GM12878 (cell line): ENCODE results near the gene SS18. TPM values are rescaled to one million over a fixed set of nuclear protein-coding genes. Genes with fewer than 3 reads are reported as not detected.
A peak's percentile ranks its signal among the peaks of the same experiment; 100 is the strongest.

Experiments used
- ASH2L ChIP-seq: fragments of 300-600, 200-600 bp; sonication (generic); IDR thresholded peaks from 2 replicates; pipeline ENCODE4 v1.6.1; 2017; ENCODE audit warnings: low read depth, mild to moderate bottlenecking, borderline replicate concordance
- BCL11A ChIP-seq: IDR thresholded peaks from 2 replicates; pipeline ENCODE4 v1.6.1; 2011; ENCODE audit warnings: low read depth, low read length
- BCLAF1 ChIP-seq: fragments of 450-650 bp; IDR thresholded peaks from 2 replicates; pipeline ENCODE4 v1.6.1; 2017; ENCODE audit warnings: antibody characterized with exemption, mild to moderate bottlenecking, moderate library complexity
- CBFB ChIP-seq: IDR thresholded peaks from 2 replicates; pipeline ENCODE4 v1.6.1; 2016; ENCODE audit warnings: antibody characterized with exemption, low read depth
- CEBPB ChIP-seq, 2 experiments: fragments of 150-350 bp in 1 of 2; IDR thresholded peaks; 2 replicates each; pipeline ENCODE4 v1.6.1; 2012 to 2014; ENCODE audit warnings: low read depth in 2 of 2, low read length in 2 of 2, borderline replicate concordance in 1 of 2, inconsistent platforms in 1 of 2
- CUX1 ChIP-seq: IDR thresholded peaks from 2 replicates; pipeline ENCODE4 v1.6.1; 2012; ENCODE audit warnings: improper control_type of control experiment, low read depth, low read length; ENCODE audit not compliant: insufficient replicate concordance
- EED ChIP-seq: sonication (generic); IDR thresholded peaks from 2 replicates; pipeline ENCODE4 v1.6.1; 2016; ENCODE audit warnings: antibody characterized with exemption, low read depth
- EGR1 ChIP-seq, 2 experiments: IDR thresholded peaks; 1 replicate in 1 of 2; 2 replicates in 1 of 2; pipeline ENCODE4 v1.6.1; 2011 to 2012; ENCODE audit warnings: low read depth in 2 of 2, low read length in 2 of 2, borderline replicate concordance in 1 of 2, mild to moderate bottlenecking in 1 of 2, moderate library complexity in 1 of 2
- GABPA ChIP-seq: IDR thresholded peaks from 2 replicates; pipeline ENCODE4 v1.6.1; 2014; ENCODE audit warnings: antibody characterized with exemption, low read depth, mild to moderate bottlenecking, inconsistent platforms
- HDAC6 ChIP-seq: fragments of 200-600 bp; sonication (generic); IDR thresholded peaks from one replicate; pipeline ENCODE4 v1.8.0; 2017; ENCODE audit warnings: antibody characterized with exemption; ENCODE audit not compliant: unreplicated experiment
- IKZF1 ChIP-seq: fragments of 450-650 bp; conservative IDR thresholded peaks from 2 replicates; pipeline ENCODE4 v1.6.1; 2017; ENCODE audit warnings: antibody characterized with exemption, mild to moderate bottlenecking
- IKZF2 ChIP-seq, 2 experiments: fragments of 450-650 bp; IDR thresholded peaks; 2 replicates each; pipeline ENCODE4 v1.6.1; 2017; ENCODE audit warnings: mild to moderate bottlenecking in 2 of 2, moderate library complexity in 2 of 2
- MTA3 ChIP-seq: IDR thresholded peaks from 2 replicates; pipeline ENCODE4 v1.6.1; 2012; ENCODE audit warnings: low read length, inconsistent platforms, borderline replicate concordance
- POLR2AphosphoS2 ChIP-seq: IDR thresholded peaks from 2 replicates; pipeline ENCODE4 v1.6.1; 2011; ENCODE audit warnings: low read depth, mild to moderate bottlenecking, low read length, improper control_type of control experiment, moderate library complexity
- RAD51 ChIP-seq: fragments of 450-650 bp; IDR thresholded peaks from 2 replicates; pipeline ENCODE4 v1.6.1; 2016; ENCODE audit warnings: moderate library complexity, mild to moderate bottlenecking, inconsistent platforms
- RELA ChIP-seq: fragments of 450-650 bp; IDR thresholded peaks from 2 replicates; pipeline ENCODE4 v1.8.0; 2014; ENCODE audit warnings: borderline replicate concordance; ENCODE audit not compliant: partially characterized antibody
- WRNIP1 ChIP-seq: IDR thresholded peaks from 2 replicates; pipeline ENCODE4 v1.6.1; 2011; ENCODE audit warnings: low read depth, low read length, improper control_type of control experiment, borderline replicate concordance
- YY1 ChIP-seq: IDR thresholded peaks from 2 replicates; pipeline ENCODE4 v1.6.1; 2011; ENCODE audit warnings: low read depth, mild to moderate bottlenecking, low read length
- ZZZ3 ChIP-seq: IDR thresholded peaks from 2 replicates; pipeline ENCODE4 v1.6.1; 2011; ENCODE audit warnings: low read depth; ENCODE audit not compliant: control insufficient read depth, insufficient read length
- polyA plus RNA-seq, 11 experiments: library from polyadenylated mRNA; depleted of rRNA in 4 of 11; unstranded in 6 of 11; stranded (reverse) in 5 of 11; fragments of >200 nt; fragmentation: Nextera tagmentation in 4 of 11; fragmentation: Illumina TruSeq in 1 of 11; extraction: Ambion mirVana in 4 of 11; extraction: Trizol in 1 of 11; gene quantifications; 1 replicate in 1 of 11; 2 replicates in 10 of 11; pipeline versions ENCODE4 v1.2.1 to v1.2.3, GENCODE V29; 2011 to 2016; ENCODE audit warnings: inconsistent platforms in 2 of 11, missing spikeins in 2 of 11, low read depth in 1 of 11
- total RNA-seq, 4 experiments: library from RNA; depleted of rRNA in 3 of 4; stranded (reverse); fragments of >200 nt in 3 of 4; fragmentation: Illumina TruSeq in 1 of 4; extraction: Trizol in 1 of 4; gene quantifications; 2 replicates each; pipeline versions ENCODE4 v1.2.1 to v1.2.3, GENCODE V29; 2013 to 2021
- TF ChIP-seq, protein P1 (sequence below): fragments of 150-350 bp; IDR thresholded peaks from 2 replicates; pipeline ENCODE4 v1.6.1; 2014; ENCODE audit warnings: mild to moderate bottlenecking, low read depth, low read length

The SS18 gene
- total and polyA plus RNA-seq, 10 of the 15 experiments (the other 5 are each of a cell fraction or from before 2014, with no cell fraction given), result 16.6 to 153 (median 81.8) TPM

DNA sequence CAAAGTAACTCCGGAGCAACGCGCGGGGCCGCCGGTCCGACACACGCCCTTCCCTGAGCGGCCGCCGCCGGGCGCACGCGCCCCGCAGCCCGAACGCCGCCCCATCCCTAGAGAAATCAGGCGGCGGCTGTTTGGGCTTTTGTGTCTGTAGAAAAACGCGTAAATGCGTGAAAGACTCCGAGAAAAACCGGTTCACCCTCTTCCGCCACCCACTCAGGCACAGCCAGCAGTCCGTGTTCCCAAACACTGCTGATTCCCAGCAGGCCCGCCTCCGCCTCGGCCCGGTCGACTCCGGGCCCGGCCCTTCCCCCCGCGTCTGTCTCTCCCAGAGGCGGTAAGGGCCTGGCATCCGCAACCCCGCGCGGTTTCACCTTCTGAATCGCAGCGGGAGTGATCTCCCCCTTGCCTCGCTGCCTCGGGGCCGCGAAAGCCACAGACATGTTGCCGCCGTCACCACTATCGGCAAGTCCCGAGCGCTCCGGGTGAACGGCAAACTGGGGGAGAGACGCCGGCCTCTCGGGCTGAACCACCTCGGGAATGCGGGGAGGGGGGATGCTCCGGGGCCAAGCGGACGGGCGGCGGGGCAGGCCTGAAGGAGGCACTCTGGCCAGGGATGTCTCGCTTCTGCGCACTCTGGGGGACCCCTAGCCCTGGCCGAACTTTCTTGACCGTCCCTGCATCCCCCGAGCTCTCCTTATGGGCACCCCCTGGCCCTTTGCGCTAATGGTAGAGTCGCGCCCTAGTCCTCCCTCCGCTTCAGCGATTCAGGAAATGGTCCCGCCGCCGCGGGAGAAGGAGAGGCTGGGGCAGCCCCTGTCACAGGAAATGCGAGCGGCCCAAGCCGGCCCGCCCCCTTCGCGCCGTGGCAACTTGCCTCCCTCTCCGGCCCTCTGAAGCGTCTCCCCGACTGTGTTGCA lies at the start of gene SS18 (continued):
- TF ChIP-seq CBFB, result peak; percentile 93
- TF ChIP-seq CEBPB (IDR thresholded peaks at IDR 0.05; ENCODE audit: borderline replicate concordance in 1 of 2, low read depth in 2 of 2, low read length in 2 of 2), result no peak
- peak in 1 of 2 experiments; percentile 44; a peak in 1 of 3 replicates for TF ChIP-seq EGR1 (IDR thresholded peaks at IDR 0.05; ENCODE audit: borderline replicate concordance in 1 of 2, low read depth in 2 of 2, low read length in 2 of 2)
- TF ChIP-seq BCLAF1, result peak; percentile 96
- no peak for TF ChIP-seq ZZZ3
- TF ChIP-seq EED, result peak; percentile 70; the same call in 1 of the 2 replicates
- TF ChIP-seq RELA, result peak; percentile 14
- TF ChIP-seq RAD51, result no peak
- peak; percentile 46 for TF ChIP-seq HDAC6
- TF ChIP-seq POLR2AphosphoS2, result peak; percentile 80; the same call in 1 of the 2 replicates
- peak; percentile 84 to 87 for TF ChIP-seq IKZF2 (IDR thresholded peaks at IDR 0.05)
- TF ChIP-seq, protein P1, sequence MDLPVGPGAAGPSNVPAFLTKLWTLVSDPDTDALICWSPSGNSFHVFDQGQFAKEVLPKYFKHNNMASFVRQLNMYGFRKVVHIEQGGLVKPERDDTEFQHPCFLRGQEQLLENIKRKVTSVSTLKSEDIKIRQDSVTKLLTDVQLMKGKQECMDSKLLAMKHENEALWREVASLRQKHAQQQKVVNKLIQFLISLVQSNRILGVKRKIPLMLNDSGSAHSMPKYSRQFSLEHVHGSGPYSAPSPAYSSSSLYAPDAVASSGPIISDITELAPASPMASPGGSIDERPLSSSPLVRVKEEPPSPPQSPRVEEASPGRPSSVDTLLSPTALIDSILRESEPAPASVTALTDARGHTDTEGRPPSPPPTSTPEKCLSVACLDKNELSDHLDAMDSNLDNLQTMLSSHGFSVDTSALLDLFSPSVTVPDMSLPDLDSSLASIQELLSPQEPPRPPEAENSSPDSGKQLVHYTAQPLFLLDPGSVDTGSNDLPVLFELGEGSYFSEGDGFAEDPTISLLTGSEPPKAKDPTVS, result no peak
- peak; percentile 92 for TF ChIP-seq IKZF1
- TF ChIP-seq YY1, result peak; percentile 66
- peak; percentile 92; the same call in 1 of the 2 replicates for TF ChIP-seq ASH2L
- peak; percentile 67; the same call in 1 of the 2 replicates for TF ChIP-seq GABPA
- TF ChIP-seq BCL11A, result peak; percentile 22; the same call in 1 of the 2 replicates
- TF ChIP-seq MTA3, result peak; percentile 45; the same call in 1 of the 2 replicates
- TF ChIP-seq WRNIP1, result no peak
- TF ChIP-seq CUX1, result no peak
